Ovary (tissue), 3 donors: ENCODE measurements around the gene COL5A1.

Experiments
- EP300 ChIP-seq: sonication (generic); formaldehyde crosslinking; IDR thresholded peaks from one replicate; pipeline ENCODE4 v1.6.1; 2017; ENCODE audit warnings: antibody characterized with exemption
- TF ChIP-seq, protein P1 (sequence below), 3 donors: fragments of 450-650 bp in 2 of 3; fragments of 200-600 bp in 1 of 3; IDR thresholded peaks; one replicate each; pipeline versions ENCODE4 v1.5.1 to v1.8.0; 2016 to 2022; ENCODE audit warnings: antibody characterized with exemption in 3 of 3, mild to moderate bottlenecking in 1 of 3
- donor health status: DM: no; HTN: no; CAD: no.

DNA sequence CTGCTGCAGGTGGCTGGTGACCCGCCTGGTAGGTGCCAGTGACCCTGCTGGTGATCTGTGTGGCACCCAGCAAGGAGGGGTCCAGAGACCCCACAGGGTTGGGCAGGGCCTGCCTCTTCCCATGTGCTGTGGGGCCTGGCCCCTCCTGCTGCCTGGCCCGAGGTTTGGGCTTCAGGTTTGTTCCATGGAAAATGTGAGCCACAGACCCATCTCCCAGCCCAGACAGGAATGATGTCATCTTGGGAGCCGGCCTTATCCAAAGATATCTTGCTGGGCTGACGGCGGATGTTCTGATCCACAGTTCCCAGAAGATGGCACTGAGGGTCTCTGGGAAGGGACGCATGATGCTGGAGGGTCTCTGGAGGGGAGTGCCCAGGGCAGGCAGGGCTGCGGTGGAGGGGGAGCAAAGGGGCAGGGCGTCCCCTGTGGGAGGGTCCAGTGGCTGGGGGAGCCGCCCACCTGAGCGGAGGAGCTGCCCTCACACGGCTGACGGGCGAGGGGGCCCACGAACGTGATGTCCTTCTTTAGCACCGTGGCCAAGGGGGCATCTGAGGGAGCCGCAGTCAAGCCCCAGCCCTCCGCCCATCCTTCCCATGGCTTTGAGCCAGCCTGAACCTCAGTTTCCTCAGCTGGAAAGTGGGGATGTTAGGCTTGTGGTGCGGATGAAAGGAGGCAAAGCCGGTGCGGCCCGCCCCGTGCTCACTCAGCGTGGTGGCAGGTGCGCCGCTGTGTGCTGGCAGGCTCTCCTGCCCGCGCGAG lies 68.1 kb downstream of the COL5A1 start:
- TF ChIP-seq, protein P1, sequence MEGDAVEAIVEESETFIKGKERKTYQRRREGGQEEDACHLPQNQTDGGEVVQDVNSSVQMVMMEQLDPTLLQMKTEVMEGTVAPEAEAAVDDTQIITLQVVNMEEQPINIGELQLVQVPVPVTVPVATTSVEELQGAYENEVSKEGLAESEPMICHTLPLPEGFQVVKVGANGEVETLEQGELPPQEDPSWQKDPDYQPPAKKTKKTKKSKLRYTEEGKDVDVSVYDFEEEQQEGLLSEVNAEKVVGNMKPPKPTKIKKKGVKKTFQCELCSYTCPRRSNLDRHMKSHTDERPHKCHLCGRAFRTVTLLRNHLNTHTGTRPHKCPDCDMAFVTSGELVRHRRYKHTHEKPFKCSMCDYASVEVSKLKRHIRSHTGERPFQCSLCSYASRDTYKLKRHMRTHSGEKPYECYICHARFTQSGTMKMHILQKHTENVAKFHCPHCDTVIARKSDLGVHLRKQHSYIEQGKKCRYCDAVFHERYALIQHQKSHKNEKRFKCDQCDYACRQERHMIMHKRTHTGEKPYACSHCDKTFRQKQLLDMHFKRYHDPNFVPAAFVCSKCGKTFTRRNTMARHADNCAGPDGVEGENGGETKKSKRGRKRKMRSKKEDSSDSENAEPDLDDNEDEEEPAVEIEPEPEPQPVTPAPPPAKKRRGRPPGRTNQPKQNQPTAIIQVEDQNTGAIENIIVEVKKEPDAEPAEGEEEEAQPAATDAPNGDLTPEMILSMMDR (IDR thresholded peaks at IDR 0.05) = no peak
- TF ChIP-seq EP300 = no peak
